ENCODE results near the gene QRICH2.
"Not testable (repeated sequence)": the region's sequence is repeated elsewhere in the genome, so short reads cannot be mapped to it uniquely, and the experiment has no call there.

Gene QRICH2

DNA sequence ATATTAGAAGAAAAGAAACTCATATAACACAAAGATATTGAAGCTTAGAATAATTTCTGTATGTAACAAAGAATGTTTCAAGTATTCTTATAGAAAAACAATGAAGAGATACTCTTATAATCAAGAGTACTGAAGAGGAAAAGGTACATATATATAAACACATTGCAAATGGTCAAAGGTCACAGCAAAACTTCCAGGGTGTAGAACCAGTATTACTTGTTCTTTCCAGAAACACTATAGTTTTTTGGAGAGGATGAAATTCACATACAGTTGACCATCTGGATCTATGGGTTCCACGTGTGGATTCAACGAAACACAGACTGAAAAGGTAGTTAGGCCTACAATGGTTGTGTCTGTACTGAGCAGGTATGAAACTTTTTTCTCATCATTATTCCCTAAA, 23.0 kb upstream of the QRICH2 start:
- DNase-seq (ENCODE audit: low read depth in 2 of 2) = no peak

DNA sequence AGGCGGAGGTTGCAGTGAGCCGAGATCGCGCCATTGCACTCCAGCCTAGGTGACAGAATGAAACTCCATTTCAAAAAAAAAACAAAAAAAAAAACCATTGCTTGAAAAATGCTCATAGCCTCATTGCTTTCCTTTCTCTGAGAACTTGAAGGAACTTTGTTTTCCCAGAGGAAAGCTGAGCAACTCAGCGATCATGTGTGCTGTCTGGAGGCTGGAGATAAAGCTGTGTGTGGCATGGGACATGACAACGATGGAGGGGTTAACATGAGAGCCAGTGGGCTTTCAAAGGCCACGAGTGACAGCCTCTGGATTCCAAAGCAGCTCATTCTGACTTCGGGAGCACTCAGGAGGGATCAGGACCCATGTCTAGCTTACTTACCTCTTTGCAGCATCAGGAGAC, 21.6 kb upstream of the QRICH2 start:
- DNase-seq (ENCODE audit: low read depth in 2 of 2) = no peak

DNA sequence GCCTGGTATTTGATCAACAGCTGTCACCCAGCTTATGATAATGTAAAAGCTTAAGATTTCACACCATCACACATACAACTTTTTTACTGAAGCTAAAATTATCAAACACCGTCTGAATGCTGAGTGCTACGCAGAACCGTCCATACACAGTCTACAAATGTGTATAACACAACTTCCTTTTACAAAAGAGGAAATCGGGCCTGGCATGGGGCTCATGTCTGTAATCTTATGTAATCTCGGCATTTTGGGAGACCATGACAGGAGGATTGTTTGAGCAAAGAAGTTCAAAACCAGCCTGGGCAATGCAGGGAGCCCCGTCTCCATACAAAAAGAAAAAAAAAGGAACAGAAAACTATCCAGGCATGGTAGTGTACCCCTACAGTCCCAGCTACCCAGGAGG, 19.6 kb upstream of the QRICH2 start:
- no peak for DNase-seq (ENCODE audit: low read depth in 2 of 2)

DNA sequence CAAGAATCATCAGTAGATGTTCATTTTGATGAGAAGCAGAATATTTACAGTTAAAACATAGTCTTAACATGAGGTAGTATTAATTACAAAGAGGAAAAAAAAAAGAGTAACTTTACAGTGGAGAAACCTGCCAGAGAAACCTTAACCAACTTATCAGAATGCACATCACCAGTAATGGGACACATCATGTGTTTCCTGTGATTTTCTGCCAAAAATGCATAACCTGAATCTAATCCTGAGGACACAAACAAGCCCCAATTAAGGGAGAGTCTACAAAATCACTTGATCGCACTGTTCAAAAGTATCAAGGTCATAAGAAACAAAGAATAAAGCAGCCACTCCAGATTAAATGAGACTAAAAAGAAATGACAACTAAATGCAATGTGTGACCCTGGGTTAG, 18.2 kb upstream of the QRICH2 start:
- DNase-seq (ENCODE audit: low read depth in 2 of 2) = no peak

DNA sequence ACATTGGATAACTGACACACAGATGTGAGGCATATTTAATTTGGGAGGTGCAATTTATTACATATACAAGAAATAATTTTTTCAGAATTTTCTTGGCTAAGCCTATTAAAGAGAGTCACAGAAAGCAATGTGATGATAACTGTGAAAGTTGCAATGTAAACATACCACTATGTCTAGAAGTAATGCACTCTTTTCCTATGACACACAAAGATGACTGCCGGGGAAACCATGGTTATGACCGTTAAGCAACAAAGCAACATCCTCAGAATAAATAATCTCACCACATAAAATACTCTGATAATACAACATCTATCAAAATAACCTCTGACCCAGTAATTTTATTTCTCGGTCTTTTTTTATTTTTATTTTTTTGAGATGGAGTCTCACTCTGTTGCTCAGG, 10.5 kb upstream of the QRICH2 start:
- no peak for DNase-seq (ENCODE audit: low read depth in 2 of 2)

DNA sequence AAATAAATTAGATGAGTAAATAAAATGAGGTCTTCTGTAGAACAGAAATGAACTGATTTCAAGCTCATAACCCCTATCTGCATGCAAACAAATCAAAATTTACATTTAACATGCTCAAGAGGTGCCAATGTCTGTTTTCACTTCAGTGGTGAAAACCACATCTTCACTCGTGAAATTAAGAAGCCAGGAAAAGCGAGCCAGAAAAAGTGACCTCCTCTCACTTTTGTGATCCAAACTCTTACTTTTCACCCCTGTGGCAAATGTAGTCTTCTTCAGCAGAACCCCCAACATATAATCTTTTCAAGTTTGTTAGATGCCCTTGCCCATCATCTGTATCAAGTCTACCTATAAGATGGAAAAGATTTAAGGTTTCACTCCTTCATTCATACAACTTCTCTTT, 9.5 kb upstream of the QRICH2 start:
- no peak for DNase-seq (ENCODE audit: low read depth in 2 of 2)

DNA sequence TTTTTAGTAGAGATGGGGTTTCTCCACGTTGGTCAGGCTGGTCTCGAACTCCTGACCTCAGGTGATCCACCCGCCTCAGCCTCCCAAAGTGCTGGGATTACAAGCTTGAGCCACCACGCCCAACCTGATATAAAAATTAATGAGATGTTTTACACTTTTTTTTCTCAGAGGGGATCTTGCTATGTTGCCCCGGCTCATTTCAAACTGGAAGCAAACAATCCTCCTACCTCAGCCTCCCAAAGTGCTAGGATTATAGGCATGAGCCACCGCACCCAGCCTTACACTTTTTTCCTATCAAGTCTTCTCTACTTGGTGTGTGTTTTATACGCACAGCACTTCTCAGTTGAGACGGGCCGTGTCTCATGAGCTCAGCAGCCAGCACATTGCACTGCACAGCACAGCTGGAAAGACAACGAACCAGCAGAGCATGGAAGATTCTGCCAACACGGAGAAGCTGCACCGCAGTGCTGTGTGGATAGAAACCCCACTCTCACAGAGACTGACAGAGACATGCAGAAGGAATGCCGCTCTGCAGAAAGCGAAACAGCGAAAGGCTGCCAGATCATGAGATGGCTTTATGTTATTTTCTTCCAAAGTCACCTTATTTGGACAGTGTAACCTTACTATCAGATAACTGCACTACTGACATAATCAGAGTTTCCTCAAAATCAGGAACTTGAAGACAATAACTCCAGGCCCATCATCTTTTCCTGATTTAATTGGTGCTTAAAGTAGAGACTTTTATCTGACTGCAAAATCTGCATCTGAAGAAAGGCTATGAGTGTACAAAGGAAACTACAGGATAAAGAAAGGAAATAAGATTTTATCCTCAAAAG, 6.5 kb upstream of the QRICH2 start:
- no peak for DNase-seq (ENCODE audit: low read depth in 2 of 2)

DNA sequence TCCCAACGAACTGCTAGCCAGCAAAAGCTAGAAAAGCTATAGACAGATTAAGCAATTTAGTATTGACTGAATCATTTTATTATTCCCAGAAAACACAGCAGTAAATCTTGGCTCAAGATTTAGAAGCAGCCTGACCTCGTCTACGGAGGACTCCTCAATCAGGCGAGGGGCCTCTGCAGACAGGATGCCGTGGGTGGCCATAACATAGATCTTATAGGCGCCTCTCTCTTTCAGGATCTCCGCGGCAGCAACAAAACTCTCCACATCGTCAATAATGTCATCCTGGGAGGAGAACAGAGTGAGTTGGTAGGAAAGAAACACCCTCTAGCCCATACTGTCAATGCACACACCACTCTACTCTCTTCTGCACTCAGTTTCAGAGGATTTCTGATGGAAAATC, 4.7 kb upstream of the QRICH2 start:
- no peak for DNase-seq (ENCODE audit: low read depth in 2 of 2)

DNA sequence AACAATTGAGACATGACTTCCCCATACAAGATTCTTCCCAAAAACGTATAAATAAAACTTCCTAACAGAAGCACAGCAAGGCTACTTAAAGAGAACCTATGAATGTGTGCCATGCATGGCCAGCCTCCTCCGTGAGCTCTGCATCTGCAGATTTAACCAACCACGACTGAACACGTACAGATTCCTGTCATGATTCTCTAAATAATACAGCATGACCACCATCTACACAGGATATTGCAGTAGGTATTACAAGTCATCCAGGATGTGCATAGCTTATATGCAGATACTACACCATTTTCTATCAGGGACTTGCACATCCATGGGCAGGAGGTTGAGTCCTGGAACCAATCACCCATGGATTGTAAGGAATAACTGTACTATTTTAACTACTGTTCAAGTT, 1.4 kb upstream of the QRICH2 start:
- DNase-seq (ENCODE audit: low read depth in 2 of 2) = no peak

DNA sequence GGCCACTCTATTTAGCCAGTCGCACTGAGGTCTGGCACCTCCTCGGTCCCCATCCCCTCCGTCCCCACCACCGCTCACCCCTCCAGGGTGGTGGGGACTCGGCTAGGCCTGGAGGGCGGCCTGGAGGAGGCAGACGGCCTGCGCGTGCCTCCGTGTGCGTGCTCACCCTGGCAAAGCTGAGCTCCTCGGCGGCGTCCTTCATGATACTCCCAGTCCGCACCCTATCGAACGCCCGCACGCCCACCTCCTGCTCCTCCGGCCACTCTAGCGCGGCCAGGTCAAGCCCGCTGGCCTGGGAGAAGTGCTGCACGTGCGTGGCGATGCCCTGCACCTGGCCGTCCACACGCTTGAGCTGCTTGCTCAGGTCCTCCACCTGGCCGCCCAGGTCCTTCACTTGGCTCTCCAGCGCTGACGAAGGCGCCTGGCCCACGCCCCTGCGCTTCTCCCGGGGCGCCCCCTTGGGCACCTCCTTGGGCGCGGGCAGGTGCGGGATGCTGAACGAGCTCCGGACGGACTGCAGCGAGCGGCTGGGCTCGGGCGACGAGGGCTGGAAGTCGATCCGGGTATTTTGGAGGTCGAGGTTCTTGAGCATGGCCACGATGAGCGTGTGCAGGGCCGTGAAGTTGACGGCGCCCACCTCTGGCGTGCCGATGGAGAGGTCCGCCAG, 644 bp downstream of the QRICH2 start:
- DNase-seq (ENCODE audit: low read depth in 2 of 2) = no peak

DNA sequence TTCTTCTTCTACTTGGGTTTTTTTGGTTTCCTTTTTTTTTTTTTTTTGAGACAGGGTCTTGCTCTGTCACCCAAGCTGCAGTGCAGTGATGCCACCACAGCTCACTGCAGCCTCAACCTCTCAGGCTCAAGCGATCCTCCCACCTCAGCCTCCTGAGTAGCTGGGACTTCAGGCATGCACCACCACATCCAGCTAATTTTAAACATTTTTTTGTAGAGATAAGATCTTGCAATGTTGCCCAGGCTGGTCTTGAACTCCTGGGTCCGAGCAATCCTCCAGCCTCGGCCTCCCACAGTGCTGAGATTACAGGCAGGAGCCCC, 3.0 kb downstream of the QRICH2 start:
- DNase-seq (ENCODE audit: low read depth in 2 of 2) = not testable (repeated sequence)

DNA sequence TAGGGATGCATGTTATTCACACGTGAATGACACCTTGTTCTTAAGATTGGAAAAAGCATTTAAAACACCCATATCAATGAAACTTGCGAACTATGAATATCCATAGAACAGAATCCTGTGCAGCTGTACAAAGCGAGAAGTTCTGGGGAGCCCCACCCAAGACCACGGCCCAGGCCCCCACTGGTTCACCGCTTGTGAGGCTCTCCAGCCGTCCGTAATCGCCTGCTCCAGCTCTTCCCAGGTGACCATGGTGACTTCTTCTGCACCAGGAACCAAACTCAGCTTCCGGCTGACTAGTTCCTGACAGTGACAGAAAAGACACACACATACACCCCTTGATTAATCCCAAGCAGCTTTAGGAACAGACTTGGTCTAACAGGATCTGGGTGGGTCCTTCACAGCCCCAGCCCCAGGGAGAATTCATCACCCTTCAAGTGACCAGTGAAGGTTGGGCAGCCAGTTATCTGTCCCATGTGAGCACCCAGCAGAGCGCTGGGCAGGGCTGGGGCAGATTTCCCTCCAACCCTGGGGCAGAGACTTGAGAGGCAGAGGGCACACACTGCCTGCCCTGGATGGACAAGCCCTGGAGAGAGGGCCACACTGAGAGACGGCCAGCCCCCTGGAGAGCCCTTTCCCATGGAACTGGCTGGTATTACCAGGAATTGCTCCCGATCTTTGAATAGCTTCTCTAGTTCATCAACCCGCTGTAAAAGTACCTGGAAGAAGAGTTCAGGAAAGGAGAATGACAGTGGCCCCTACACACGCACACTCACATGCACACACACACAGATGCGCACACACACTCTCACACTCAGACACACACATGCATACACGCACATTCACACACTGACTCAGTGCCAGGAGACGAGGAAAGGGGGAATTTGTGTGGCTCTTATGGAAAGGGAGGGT, 3.6 kb downstream of the QRICH2 start:
- DNase-seq (ENCODE audit: low read depth in 2 of 2) = no peak

DNA sequence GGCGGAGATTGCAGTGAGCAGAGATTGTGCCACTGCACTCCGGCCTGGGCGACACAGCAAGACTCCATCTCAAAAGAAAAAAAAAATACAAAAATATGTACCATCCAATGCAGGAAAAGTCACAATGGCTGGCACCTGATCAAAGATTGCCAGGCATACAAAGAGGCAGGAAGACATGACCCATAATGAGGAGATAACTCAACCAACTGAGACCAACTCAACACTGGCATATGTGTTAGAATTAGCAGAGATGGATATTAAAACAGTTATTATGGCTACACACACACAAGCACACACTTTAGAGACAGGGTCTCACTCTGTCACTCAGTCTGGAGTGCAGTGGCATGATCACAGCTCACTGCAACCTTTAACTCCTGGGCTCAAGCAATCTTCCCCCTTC, 10.6 kb downstream of the QRICH2 start:
- no peak for DNase-seq (ENCODE audit: low read depth in 2 of 2)

DNA sequence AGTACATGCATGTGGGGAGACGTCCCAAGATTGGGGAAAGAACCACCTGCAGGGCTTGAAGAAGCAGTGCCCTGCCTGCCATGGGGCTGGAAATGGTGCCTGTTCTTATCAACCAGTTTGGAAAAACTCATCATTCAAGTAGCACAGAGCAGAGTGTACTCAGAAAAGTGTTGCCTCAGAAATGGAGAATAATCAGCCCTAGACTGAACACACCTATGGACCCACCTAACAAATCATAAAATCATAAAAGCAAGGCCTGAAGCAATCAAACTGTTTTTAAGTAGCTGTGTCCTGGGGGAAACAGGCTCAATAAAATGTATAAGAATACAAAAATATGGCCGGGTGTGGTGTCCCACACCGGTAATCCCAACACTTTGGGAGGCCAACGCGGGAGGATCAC, 11.2 kb downstream of the QRICH2 start:
- DNase-seq (ENCODE audit: low read depth in 2 of 2) = no peak

DNA sequence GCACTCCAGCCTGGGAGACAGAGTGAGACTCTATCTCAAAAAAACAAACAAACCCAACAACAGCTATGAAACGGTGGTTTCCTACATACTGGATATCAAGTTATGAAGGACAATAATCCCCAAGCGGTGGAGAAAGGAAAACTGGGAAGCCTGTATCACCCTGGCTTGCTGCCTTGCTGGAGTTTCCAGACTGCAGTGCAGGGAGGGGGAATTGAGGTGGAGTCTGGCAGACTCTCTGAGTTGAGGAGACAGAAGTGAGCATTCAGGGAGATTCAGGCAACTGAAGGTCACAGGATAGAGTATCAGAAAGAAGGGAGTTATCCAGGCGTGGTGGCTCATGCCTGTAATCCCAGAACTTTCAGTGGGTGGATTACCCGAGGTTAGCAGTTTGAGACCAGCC, 11.9 kb downstream of the QRICH2 start:
- DNase-seq (ENCODE audit: low read depth in 2 of 2) = no peak

DNA sequence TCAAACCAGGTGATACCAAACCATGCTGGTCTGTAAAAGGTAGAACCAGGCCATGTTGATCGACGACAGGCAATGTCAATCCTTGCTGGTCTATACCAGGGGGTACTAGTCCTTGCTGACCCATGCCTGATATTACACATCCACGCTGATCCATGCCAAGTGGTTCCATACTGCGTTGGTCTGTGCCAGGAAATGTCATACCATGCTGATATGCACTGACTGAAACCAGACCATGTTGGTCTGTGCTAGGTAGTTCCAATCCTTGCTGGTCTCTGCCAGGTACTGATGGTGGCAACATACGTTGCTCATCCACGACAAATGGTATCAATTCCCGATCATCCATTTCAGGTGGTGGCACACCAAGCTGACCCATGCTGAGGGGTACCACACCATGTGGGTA, 15.0 kb downstream of the QRICH2 start:
- DNase-seq (ENCODE audit: low read depth in 2 of 2) = no peak

DNA sequence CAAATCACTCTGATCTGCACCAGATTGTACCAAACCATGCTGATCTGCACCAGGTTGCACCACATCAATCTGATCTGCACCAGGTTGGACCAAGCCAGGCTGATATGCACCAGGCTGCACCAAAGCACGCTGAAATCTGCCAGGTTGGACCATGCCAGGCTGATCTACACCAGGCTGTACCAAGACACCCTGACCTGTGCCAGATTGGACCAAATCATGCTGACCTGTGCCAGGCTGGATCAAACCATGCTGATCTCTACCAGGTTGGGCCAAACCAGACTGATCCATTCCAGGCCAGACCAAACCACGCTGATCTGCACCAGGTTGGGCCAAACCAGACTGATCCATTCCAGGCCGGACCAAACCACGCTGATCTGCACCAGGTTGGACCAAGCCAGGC, 15.5 kb downstream of the QRICH2 start:
- no peak for DNase-seq (ENCODE audit: low read depth in 2 of 2)

DNA sequence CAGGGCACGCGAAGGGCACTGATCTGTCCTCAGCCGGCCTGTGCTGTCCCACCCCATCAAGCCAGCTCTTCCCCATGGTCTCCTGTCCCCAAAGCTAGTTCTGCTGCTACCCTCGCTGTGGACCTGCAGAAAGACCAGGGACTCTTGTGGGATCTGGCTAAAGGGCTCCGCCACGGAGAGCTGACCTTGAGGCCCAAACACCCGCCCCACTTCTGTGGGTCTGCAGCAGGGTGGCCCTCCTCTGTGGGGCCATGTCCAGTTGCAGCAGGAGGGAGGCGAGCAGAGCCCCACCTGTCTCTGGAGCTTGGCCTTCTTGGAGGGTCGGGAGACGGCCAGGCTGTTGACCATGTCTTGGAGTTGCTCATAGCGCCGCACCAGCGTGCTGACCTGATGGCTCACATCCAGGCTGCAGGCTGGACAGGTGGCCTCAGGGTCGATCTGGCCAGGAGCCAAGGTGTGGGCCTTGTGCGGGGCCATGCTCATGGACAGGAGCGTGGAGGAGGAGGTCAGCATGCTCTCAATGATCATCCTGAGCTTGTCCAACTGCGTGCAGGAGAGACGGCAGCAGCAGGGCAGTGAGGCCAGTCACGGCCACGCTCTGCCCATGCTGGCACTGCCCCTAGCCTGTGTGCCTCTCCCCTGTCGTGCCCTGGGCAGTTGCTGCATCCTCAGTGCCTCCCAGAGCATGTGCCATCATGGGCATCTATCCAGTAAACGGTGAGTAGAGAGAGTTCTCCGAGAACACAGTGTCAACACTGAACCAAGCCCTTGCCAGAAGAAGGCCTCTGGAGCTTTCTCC, 26.3 kb downstream of the QRICH2 start:
- DNase-seq (ENCODE audit: low read depth in 2 of 2) = no peak

DNA sequence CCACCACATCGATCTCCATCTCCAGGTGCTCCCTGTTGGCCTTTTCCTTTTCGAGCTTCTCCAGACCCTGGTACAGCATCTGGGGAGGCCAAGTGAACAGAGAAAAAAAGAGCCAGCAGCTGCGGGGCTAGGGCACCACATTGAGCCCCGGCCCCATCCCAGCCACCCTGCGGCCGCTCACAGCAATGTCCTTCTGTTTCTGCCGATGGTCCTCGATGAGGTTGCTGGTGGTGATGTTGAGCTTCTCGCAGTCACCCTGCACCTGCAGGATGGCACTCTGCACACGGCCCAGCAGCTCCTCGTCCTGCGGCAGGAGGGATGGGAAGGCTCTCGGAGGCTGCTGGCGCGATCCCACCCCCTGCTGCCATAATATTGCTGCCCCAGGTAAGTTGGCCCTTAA, 27.4 kb downstream of the QRICH2 start:
- DNase-seq (ENCODE audit: low read depth in 2 of 2) = no peak

DNA sequence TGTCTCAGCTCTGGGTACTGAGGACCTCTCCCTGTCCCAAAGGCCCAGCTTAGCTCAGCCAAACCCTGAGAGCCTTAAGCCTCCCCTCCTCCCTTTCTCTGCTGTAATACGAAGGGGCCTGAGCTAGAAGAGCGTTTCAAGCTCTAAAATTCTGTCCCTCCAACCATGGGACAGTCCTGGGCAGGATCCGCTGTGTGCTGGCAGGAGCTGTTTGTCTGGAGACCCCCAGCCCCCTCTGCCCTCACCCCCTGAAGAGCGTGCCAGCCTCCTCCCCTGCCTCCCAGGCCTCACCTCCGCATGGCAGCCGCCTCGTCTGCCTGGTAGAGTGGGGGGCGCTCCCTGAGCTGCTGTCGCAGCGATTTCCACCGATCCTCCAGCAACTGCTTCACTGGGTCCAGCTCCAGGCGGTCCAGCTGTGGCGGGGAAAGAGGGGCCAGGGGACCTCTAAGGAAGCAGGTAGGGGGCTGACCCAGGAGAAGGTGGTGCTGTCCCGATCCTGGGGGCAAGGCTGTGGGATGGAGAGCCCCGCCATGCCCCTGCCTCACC, 28.3 kb downstream of the QRICH2 start:
- DNase-seq (ENCODE audit: low read depth in 2 of 2) = no peak

DNA sequence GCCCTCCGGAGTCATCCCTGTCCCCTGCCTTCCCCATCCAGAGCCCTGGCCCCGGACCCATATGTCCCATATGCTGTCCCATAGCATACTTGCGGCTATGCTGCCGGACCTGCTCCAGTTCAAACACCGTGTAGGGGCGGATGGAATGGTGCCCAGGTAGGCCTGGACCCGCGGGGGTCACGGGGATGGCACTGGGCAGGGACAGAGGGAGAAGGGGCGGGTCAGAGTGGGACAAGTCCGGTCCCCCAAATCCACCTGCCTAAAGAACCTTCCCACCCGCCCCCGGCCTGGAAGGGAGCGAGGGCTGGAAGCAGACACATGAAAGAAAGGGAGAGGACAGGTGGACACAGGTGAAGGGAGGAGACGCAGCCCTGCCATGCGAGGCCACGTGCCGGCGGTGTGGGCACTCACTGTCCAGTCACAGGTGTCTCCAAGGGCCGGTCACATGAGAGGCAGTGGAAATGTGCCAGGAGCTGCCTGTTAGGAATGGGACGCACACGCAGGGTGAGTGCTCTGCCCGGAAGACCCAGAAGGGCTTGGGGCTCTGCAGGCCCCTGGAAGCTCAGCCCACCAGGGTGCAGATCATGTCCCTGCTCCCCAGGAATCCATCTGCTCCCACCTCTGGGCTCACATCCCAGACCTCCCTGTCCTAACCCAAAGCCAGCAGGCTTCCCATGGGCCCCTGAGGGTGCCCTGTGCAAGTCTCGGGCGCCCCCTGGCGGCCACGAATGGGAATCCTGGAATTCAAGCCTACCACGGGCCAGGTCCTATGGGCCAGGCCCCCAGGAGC, 28.9 kb downstream of the QRICH2 start:
- DNase-seq (ENCODE audit: low read depth in 2 of 2) = peak; percentile 76 to 77
